GM12872 (cell line): ENCODE measurements around the gene MAF.

Source experiments
- TF ChIP-seq, protein P1 (sequence below): IDR thresholded peaks from 3 replicates; pipeline ENCODE4 v1.5.1; 2011; ENCODE audit warnings: low read depth, mild to moderate bottlenecking, low read length, moderate library complexity; ENCODE audit not compliant: insufficient read depth

Gene MAF

DNA sequence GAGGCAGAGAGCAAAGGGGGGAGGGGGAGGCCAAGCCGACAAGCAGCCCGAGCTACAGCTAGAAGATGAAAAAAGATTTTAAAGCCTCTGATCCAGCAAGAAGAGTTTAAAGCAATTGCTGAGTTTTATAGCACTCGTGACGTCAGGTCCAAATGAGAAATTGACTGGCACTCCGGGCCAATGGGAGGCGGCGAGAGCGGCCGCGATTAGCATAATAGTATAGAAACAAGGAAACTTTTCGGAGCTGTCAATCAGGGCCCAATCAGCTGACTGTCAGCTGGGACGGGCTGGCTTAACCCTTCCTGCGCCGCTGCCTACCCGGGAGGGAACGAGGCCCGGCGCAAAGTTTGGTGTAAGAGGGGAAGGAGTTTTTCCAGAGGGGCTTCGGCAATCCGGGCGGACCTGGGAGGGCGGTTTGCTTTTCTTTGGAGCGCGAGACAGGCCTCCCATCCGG is at the start of gene MAF:
TSS of gene MAF (minus strand) at position 100 of the 454 bp plus-strand sequence. CDS start 835 bp downstream, outside the sequence.
- TF ChIP-seq, protein P1, sequence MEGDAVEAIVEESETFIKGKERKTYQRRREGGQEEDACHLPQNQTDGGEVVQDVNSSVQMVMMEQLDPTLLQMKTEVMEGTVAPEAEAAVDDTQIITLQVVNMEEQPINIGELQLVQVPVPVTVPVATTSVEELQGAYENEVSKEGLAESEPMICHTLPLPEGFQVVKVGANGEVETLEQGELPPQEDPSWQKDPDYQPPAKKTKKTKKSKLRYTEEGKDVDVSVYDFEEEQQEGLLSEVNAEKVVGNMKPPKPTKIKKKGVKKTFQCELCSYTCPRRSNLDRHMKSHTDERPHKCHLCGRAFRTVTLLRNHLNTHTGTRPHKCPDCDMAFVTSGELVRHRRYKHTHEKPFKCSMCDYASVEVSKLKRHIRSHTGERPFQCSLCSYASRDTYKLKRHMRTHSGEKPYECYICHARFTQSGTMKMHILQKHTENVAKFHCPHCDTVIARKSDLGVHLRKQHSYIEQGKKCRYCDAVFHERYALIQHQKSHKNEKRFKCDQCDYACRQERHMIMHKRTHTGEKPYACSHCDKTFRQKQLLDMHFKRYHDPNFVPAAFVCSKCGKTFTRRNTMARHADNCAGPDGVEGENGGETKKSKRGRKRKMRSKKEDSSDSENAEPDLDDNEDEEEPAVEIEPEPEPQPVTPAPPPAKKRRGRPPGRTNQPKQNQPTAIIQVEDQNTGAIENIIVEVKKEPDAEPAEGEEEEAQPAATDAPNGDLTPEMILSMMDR: no peak

DNA sequence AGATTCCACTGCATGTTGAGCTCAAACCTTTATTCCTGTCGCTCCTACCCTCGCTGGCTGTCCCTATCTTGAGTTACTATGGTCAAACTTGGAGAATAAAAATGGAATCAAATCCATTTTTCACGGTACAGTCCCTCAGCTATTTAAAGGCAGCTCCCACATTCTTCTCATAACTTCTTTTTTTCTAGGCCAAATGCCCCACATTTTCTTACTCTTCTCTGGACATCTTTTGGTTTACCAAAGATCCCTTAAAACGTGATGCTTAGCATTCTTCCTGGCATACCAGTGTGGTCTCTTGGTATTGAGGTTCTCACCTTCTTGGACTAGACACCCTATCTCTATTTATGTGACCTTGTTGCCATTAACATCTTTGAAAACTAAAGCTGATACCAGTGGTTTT is 48.3 kb upstream of the MAF start:
- TF ChIP-seq, protein P1: no peak

DNA sequence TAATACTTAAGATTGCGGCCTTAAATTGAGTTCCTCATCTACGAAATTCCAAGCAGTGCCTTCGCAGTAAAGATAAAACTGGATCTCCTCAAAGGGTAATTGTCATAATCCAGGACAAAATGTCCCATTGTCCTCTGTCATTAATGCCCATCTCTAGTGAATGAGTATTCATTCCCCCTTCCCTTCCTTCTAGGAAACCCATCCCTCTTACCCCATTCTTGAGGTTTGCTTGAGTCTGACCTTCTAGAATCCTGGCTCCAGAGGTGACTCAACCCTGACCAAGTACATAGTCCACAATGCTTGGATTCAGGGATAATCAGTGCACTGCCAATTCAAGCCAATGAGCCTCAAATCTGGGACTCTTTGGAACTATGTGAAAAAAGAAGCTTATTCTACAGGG is 47.0 kb upstream of the MAF start:
- TF ChIP-seq, protein P1: no peak

DNA sequence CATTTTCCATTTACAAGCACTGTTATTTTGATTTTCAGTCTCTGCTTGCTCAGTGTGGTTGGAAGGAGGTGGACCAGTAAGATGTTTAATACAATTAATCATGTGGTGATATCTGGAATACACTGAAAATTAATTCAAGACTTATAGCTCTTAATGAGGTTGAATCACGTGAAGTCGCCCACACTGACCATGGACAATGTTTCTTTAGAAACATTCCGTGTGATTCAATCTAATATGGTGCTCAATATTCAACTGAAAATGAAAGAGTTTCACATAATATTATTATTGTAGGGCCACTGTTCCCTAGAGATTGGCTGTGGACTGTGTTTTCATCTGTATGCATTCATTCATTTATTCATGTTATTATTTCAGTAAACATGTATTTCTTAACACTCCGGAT is 45.2 kb upstream of the MAF start:
- TF ChIP-seq, protein P1: no peak

DNA sequence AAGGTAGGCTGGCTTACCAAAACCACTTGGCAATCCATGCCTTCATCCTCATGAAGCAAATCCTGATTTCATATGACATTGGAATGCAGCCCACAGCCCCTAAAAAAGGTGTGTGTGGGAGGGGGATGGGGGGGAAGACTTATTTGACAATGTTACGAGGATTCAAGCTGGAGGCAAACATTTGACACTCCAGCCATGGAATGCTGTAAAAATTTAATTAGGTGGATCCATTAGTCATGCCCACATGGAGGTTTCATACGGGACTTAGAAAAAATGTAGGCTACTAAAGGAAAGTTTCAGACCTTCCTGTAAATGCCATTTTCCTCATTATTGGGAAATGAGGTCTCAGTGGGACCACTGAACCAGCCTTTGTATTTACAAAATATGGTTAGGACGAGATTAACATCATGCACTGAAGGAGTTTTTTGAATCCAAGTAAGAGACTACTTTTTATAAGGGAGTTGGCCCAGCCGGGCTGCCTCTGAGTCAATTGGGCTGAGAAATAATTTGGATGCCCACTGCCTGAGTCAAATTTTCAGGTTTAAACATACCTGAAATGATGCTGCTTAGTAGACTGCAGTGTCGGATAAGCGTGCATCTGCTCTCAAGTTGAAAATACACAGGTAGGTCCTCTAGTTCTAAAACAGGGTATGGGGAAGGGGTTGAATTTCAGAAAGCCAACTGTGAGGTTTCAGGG is 44.6 kb upstream of the MAF start:
- TF ChIP-seq, protein P1: no peak

DNA sequence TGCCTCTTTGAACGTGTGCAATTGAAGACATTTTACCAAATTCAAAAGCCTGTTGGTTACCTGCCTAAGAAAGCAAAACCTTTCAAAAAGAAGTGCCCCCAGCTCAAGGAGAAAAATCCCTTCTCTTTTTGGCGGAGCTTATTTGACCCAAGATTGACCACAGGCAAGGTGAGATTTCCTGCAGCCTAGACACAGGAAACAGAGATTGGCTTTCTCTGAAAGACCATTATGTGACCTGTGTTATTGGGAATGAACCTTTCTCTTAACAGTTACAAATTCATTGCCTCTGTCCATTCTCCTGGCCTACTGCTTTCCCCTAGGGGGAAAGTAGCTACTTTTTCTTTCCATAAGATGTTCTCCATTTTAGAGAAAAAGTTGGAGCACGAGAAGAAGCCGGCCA is 42.1 kb upstream of the MAF start:
- TF ChIP-seq, protein P1: no peak

DNA sequence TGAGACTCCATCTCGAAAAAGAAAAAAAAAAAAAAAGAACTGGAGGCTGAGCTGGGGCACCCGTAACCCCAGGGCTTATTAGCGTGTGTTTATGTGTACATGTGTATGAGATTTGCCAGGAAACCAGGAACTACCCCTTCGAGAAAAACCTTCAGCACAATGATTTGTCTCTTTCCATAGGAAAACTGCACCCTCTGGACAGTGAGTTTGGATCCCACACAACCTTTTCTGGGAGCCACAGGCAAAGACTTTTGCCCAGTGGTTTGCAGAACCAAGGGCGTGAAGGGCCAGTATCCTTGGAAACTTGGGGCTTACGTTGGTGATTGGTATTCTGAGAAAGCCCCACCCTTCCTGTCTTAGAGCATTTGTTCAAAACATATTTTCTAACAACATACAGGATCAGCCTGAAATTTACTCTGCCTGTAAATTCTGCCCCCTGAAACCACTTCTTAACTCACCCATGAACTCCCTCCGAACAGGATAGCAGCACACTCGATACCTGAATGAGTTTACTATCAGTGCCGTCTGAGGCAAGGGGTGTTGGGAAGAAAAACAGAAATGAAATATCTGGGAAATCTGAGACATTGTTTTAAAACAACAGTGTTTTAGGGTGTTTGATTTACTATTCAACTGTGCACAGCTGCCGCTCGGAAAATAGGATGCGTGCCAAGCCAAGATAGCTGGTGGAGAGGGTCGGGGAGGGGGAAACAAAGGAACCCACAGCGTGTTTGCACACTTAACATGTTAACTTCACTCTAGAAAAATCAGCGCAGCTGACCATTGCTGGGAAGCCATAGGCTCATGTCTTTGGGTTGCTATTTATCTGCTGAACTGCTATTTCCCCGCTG is 40.2 kb upstream of the MAF start:
- TF ChIP-seq, protein P1: no peak
